ENCODE results near the gene C6orf89.

C6orf89 gene

DNA sequence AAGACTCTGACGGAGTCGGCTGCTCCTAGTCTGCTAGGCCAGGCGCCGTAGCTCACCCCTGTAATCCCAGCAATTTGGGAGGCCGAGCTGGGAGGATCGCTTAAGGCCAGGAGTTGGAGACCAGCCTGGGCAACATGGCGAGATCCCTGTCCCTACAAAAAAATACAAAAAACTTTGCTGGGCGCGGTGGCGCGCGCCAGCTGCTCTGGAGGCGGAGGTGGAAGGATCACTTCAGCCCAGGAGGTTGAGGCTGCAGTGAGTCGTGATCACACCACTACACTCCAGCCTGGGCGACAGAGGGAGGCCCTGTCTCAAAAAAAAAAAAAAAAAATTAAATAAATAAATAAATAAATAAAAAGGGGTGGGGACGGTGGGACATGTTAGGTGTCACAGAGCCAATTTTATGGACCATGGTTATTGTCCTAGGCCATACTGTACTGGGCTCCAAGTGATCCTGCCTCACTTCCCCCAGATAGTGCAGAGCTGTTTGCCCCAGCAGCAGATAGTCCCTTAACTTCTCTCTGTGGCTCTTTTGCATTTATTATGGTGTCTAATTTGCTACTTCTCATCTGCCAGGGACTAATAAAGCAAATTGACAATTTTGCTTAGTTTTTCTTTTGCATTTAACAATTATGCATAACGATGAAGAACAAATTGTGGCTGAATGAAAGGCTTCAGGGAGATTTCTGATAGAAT is 74.0 kb downstream of the C6orf89 start:
- TF ChIP-seq, protein P1, sequence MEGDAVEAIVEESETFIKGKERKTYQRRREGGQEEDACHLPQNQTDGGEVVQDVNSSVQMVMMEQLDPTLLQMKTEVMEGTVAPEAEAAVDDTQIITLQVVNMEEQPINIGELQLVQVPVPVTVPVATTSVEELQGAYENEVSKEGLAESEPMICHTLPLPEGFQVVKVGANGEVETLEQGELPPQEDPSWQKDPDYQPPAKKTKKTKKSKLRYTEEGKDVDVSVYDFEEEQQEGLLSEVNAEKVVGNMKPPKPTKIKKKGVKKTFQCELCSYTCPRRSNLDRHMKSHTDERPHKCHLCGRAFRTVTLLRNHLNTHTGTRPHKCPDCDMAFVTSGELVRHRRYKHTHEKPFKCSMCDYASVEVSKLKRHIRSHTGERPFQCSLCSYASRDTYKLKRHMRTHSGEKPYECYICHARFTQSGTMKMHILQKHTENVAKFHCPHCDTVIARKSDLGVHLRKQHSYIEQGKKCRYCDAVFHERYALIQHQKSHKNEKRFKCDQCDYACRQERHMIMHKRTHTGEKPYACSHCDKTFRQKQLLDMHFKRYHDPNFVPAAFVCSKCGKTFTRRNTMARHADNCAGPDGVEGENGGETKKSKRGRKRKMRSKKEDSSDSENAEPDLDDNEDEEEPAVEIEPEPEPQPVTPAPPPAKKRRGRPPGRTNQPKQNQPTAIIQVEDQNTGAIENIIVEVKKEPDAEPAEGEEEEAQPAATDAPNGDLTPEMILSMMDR (conservative IDR thresholded peaks at IDR 0.05; ENCODE audit: low read depth, low read length): no peak
- DNase-seq (ENCODE audit: low read depth): no peak
- H3K4me3 ChIP-seq (ENCODE audit: low read length): no peak overlapping the region

DNA sequence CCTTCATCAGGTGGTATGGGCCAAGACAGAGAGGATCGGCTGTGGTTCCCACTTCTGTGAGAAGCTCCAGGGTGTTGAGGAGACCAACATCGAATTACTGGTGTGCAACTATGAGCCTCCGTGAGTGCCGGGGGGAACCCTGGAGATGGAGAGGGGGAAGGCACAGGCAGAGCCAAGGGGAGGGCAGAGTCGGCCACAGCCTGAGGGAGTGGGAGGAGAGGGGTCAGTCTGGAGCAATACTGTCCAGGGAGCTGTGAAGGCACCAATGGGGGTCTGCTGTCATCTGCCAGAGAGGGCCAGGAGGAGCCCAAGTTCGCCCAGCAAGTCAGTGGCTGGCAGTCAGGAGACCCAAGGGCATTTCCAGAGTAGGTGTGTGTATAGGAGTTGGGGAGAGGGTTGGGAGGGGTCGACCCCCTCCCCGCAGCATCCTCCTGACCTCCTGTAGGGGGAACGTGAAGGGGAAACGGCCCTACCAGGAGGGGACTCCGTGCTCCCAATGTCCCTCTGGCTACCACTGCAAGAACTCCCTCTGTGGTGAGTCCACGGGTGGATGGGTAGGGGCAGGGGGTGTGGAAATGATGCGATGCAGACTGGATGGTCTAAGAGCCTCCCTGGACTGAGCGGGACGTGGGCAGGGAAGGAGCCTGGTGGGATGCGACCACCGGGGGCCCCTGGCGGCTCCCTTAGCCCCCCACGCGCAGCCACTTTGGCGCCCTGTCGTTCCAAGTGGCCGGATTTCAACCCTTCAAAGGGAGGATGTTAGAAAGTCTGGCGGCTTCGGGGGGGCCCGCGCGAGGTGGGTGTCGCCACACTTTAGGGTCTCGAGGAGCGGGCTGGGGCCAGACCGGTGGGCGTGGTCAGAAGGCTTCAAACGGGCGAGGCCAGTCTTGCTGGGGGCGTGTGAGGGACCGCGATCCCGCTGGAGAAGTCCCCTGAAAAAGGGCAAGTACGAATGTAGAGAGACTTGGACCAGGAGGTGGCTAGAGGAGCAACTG is 76.0 kb downstream of the C6orf89 start:
- TF ChIP-seq, protein P1 (conservative IDR thresholded peaks at IDR 0.05; ENCODE audit: low read depth, low read length): no peak
- H3K4me3 ChIP-seq (ENCODE audit: low read length): no peak overlapping the region
- no peak for DNase-seq (ENCODE audit: low read depth)

DNA sequence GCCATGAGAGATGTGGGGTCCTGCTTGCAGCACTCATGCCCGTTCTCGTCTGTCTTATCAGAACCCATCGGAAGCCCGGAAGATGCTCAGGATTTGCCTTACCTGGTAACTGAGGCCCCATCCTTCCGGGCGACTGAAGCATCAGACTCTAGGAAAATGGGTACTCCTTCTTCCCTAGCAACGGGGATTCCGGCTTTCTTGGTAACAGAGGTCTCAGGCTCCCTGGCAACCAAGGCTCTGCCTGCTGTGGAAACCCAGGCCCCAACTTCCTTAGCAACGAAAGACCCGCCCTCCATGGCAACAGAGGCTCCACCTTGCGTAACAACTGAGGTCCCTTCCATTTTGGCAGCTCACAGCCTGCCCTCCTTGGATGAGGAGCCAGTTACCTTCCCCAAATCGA is 77.1 kb downstream of the C6orf89 start:
- H3K4me3 ChIP-seq (ENCODE audit: low read length): no peak overlapping the region
- TF ChIP-seq, protein P1 (conservative IDR thresholded peaks at IDR 0.05; ENCODE audit: low read depth, low read length): no peak
- no peak for DNase-seq (ENCODE audit: low read depth)

DNA sequence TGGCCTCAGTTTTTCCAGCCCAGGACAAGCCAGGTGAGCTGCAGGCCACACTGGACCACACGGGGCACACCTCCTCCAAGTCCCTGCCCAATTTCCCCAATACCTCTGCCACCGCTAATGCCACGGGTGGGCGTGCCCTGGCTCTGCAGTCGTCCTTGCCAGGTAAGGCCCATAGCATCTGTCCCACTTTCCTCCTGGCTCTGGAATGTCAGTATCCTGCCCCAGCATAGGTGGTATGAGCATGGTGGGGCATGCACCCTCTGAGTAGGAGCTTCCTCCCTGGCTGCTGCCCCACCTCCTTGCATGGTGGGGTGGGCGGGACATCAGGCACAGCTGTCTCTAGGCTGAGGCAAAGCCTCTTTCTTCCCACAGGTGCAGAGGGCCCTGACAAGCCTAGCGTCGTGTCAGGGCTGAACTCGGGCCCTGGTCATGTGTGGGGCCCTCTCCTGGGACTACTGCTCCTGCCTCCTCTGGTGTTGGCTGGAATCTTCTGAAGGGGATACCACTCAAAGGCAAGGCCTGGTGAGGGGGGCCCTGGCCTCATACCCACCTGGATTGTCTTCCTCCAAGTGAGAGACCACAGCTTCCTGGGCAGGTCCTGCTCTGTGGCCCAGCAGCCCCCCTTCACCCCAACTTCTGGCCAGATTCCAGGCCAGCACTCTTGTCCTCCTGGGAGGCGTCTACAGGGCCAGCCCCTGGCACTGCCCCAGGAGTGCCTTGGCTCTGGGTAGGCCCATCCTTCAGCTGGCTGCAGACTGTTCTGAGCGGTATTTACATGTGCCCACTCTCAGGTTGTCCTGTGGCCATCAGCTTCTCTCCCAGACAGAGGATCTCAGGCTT is 77.9 kb downstream of the C6orf89 start:
- H3K4me3 ChIP-seq (ENCODE audit: low read length): no peak overlapping the region
- TF ChIP-seq, protein P1 (conservative IDR thresholded peaks at IDR 0.05; ENCODE audit: low read depth, low read length): no peak
- no peak for DNase-seq (ENCODE audit: low read depth)

DNA sequence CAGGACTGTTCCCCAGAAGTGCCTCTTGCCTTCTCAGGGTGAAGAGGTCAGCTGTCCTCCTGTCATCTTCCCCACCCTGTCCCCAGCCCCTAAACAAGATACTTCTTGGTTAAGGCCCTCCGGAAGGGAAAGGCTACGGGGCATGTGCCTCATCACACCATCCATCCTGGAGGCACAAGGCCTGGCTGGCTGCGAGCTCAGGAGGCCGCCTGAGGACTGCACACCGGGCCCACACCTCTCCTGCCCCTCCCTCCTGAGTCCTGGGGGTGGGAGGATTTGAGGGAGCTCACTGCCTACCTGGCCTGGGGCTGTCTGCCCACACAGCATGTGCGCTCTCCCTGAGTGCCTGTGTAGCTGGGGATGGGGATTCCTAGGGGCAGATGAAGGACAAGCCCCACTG is 78.6 kb downstream of the C6orf89 start:
- DNase-seq (ENCODE audit: low read depth): no peak
- TF ChIP-seq, protein P1 (conservative IDR thresholded peaks at IDR 0.05; ENCODE audit: low read depth, low read length): no peak
- no peak overlapping the region for H3K4me3 ChIP-seq (ENCODE audit: low read length)

DNA sequence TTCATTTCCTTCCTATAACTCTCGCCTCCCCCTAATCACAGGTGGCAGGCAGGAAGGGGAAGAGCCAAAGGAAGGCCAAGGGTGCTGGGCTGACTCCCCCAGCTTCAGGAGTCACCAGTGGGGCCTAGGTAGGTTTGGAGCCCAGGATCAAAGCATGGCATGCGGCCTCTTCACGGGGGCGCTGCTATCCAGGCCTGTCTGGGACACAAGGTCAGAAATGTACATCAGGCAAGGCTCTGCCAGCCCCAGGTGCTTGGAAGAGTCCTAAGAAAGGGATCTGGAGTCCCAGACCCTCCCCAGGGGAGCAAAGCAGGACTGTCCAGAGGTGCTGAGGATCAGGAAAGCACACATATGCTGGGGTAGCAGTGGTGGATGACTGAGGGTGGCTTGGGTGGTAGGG is 79.2 kb downstream of the C6orf89 start:
- H3K4me3 ChIP-seq (ENCODE audit: low read length): no peak overlapping the region
- no peak for DNase-seq (ENCODE audit: low read depth)
- TF ChIP-seq, protein P1 (conservative IDR thresholded peaks at IDR 0.05; ENCODE audit: low read depth, low read length): no peak

Measured in retinal pigment epithelial cell (primary cell).